HG03432 (cell line): ENCODE results near the gene CRELD2.

Source experiments
- ATAC-seq: cut with Tn5 transposase; IDR thresholded peaks from one replicate; pipeline ENCODE4 v1.9.1; 2021; ENCODE audit warnings: mild to moderate bottlenecking, moderate library complexity; ENCODE audit not compliant: unreplicated experiment

CRELD2 gene

DNA sequence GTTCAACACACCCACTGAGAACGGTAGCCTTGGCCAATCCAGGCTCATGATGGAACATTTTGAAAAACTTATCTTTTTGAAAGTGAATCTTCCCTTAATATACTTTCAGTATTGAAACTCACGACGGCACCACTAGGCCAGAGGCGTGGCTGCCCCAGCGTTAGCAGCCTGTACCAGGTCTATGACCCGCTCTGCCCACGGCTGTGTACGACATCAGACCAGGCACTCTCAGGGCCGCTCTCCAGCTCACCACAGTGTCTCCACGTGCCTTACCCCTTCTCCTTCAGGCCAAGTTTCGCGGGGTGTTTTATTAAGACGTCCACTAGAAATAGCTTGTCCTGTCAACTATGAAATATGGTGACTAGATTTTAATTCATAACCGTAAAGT, 31.4 kb upstream of the CRELD2 start:
- no peak for ATAC-seq

DNA sequence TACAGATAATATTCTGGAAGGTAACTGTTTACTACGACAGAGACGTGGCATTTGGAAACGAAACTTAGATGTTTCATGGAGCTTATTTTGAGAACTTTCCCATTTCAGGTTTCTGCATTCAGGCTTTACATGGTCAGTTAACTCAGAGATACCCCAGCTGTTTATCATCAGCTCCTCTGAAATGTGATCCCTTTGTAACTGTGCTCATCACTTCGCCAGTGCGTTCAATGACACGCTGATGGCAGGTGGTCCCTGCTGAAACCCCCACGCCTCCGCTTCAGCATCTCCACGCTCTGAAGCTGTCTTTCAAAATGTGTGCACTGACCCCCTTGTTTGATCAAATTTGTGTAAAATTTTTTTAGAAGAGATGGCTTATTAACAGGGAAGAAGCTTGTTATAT, 30.7 kb upstream of the CRELD2 start:
- ATAC-seq: no peak

DNA sequence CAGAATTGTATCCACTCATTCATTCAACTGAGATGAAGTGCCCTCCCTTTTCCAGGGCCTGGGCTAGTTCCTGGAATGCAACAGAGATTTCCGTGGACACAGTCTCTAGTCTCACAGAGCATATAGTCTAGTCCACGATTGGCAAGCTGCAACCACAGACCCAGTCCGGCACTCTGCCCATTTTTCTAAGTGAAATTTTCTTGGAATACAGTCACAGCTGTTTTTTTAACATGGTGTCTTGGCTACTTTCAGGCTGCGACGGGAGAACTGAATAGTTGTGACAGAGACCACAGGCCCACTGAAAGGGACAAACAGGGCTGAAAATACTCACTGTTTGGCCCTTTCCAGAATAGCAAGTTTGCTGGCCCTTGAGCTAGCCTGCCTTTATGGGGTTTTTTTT, 29.4 kb upstream of the CRELD2 start:
- no peak for ATAC-seq

DNA sequence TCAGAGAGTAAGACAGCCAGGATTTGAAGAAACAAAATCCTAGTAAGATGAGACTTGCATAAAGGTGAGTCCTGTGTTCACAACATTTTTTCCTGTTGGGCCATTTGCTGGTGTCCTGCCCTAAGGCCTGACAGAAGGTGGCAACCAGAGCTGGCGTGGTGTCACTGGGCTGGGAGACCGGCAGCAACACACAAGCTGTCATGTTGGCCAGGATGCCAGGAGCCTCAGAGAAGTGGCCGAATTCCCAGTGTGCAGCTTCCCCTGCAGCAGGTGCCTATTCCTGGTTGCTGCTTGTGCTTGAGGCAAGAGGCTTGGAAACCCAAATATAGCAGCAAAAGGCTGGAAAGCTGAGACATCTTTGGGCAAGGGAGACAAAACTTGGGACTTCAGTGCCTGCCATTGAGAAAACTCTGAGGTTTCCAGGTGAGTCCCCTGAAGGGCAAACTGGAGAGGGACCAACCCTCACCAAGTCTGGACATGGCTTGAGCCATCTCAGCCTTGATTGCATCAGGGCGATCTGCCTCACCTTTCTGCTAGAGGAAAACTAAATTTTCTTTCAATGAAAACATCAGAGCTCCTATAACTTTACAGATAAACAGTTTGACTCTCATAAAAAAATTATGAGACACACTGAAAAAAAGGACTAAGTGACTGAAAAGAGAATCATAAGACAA, 26.1 kb upstream of the CRELD2 start:
- ATAC-seq: no peak

DNA sequence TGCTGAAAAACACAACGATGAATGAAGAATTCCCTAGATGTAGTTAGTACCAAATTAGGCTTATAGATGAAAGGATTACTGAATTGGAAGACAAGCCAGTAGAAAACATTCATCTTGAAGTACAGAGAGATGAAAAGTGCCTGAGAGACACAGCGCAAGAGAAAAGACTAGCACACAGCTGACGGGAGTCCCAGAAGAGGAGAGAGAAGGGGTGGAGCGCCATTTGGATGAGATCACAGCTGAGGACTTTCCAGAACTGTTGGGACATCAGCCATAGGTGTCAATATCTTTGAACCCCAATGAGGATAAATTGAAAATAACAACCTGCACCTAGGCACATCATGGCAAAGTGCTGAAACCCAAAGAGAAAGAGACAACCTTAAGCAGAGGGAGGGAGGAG, 25.4 kb upstream of the CRELD2 start:
- no peak for ATAC-seq

DNA sequence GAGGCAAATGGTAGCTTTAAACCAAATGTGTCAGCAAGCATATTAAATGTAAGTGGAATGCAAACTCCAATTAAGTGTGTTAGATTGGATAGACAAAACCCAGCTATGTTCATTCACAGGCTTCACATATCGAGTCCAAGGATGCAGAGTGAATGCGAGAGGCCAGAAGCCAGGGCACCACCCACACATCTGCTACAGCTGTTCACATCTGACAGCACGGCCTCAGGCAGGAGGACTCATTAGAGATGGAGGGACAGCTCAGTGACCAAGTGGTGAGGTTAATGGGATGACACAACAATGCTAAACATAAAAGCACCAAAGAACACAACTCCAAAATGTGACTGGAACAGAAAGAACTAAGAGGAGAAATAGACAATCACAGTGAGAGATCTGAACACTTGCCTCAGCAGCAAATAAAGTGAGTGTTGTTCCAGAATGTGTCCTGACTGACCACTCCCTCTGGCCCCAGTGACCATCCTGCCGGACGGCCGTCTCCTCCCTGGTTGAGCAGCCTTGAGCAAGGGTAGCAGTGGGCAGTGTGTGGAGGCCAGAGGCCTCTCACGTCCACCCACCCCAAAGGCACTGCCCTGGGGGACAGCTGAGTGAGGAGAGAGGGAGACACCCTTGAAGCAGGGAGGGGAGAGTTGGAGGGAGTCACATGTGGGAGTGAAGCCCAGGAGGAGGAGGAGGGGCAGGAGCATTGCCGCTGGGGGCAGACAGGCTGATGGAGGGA, 23.9 kb upstream of the CRELD2 start:
- ATAC-seq: no peak

DNA sequence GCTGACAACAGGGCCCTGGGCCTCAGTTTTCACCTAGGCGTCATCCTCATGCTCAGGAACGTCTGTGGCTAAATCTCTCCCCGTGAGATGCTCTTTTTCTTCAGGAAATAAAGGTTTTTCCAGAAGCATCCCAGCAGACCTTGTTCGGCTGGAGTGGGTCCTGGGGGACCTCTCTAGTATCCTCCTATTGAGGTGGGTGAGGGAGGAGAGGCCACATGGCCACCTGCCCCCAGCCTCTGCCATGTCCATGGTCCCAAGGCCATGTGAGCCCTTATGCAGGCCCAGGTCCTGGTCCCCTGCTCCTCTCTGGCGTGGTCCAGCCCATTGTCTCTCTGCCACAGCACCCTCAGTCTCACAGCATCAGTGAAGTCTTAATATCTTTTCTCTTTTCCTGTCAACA, 22.2 kb upstream of the CRELD2 start:
- ATAC-seq: no peak

DNA sequence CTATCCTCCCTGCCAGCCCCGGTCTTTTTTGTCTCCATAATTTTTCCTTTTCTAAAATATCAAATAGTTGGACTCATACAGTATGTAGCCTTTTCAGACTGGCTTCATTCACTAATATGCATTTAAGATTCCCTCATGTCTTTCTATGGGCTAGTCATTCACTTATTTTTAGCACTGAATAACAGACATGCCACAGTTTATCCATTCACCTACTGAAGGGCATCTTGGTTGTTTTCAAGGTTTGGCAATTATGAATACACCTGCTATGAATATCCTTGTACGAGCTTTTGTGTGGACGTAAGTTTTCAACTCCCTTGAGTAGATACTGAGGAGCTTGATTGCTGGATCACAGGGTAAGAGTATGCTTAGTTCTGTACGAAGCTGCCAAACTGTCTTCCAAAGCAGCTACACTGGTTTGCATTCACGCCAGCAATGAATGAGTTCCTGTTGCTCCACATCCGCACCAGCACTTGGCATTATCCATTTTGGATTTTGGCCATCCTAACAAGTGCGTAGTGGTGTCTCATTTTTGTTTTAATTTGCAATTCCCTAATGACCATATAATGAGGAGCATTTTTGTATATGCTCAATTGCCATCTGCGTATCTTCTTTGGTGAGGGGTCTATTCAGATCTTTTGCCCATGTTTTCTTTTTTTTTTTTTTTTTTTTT, 21.3 kb upstream of the CRELD2 start:
- ATAC-seq: no peak

DNA sequence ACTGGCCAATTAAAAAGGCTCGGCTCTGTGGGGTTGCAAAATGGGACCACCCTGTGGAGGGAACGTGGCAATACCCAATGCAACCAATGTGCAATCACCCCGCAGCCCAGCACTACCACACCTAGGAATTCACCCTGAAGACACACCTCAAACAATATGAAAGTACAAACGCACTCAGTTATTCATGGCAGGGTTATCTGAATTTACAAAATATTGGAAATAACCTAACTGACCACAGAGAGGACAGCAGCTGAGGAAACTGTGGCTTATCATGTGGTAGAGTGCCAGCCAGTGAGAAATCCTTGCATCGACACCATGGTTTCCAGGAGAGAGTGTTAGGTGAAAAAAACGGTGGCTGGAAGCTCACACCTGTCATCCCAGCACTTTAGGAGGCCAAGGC, 18.9 kb upstream of the CRELD2 start:
- no peak for ATAC-seq

DNA sequence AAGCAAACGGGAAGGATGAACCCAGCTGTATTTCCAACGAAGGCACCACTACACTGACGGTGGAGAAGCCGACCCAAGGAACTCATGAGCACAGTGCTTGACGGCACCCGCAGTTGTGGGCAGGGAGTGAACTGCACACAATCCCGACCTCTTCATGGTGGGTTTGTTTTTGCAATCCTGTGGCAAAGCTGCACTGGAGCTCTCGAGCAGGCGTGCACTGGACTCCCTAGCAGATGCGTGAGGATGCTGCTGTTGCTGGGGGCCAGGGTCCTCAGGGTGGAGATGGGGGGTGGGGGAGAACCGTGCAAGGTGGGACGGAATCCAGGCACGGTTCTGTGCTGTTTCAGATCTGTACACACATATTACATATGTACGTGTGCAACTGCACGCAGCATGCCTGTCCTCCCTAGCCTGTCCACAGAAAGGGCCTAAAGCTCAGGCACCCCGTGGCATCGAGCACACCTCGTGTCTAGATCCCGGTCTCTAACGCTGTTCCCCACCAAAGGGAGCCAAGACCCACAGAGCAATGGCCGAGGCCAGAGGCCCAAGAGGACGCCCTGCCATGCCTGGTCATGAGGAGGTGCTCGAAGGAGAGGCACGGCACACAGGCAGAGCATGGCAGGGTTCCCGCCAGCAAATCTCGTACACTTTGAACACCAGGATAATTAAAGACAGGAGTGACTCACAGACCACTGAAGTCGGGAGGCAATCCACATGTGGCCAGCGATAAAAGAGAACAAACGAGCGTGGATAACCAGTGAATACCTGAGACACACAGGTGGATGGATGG, 17.8 kb upstream of the CRELD2 start:
- no peak for ATAC-seq

DNA sequence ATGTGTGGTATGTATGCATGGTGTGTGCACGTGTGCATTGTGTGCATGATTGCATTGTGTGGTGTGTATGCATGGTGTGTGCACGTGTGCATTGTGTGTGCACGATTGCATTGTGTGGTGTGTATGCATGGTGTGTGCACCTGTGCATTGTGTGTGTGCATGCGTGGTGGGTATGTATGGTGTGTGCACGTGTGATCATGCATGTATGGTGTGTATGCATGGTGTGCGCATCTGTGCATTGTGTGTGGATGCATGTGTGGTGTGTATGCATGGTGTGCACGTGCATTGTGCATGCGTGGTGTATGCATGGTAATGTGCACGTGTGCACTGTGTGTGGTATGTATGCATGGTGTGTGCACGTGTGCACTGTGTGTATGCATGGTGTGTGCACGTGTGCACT, 17.0 kb upstream of the CRELD2 start:
- no peak for ATAC-seq

DNA sequence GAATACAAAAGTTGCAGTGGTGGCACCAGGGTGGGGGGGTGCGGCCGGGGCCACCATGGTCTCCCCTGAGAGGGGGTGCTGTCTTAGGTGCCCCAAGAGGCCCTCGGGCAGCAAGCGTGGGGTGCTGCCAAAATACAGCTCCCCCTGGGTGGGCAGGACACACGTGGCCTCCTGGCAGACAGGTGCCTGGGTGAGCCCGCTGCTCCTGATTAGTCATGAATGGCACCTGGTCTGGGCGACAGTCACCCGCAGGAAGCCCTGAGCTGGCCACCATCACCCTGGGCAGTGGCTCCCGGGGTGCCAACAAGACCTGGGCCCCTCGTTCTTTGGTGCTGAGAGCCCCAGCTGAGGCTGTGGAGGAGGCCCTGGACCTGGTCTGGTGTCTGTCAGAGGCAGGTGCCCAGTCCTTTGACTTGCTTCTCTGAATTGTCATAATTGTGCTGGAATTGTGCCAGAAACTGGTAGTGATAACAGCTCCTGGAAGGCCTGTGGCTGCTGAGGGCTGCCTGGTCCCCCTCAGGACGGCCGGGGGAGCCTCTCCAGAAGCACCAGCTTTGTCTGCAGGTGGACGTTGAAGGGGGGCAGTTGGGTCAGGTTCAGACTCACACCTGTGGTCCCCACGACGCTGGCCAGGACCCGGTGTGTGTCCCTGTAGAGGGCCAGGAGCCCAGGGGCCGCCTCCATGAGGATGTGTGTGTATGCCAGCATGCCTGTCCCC, 15.0 kb upstream of the CRELD2 start:
- ATAC-seq: no peak

DNA sequence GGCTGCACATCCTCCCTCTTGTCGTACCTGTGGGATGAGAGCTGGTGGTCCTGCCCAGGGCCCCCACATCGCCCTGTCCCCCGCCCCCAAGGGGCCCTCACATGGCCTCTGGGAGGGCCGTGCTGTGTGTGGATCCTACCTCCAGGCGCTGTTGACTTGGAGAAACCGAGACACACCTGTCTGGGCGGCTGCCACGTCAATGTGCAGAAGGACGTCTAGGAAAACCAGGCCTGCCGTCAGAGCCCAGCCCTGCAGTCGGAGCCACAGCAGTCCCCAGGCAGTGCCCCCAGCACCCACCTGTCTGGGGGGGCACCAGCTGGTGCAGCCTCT, 14.4 kb upstream of the CRELD2 start:
- no peak for ATAC-seq

DNA sequence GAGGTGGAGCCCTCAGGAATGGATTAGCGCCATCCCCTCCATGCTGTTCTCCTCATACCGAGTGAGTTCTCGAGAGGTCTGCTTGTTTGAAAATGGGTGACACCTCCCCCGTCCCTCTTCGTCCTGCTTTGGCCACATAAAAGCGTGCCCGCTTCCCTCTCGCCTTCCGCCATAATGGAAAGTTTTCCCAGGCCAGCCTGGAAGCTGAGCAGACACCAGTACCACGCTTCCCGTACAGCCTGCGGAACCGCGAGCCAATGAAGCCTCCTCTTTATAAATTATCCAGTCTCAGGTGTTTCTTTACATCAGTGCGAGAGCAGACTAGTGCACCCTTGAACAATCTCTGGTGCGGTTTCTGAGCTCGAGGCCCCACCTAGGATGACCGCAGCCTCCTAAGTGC, 13.0 kb upstream of the CRELD2 start:
- no peak for ATAC-seq

DNA sequence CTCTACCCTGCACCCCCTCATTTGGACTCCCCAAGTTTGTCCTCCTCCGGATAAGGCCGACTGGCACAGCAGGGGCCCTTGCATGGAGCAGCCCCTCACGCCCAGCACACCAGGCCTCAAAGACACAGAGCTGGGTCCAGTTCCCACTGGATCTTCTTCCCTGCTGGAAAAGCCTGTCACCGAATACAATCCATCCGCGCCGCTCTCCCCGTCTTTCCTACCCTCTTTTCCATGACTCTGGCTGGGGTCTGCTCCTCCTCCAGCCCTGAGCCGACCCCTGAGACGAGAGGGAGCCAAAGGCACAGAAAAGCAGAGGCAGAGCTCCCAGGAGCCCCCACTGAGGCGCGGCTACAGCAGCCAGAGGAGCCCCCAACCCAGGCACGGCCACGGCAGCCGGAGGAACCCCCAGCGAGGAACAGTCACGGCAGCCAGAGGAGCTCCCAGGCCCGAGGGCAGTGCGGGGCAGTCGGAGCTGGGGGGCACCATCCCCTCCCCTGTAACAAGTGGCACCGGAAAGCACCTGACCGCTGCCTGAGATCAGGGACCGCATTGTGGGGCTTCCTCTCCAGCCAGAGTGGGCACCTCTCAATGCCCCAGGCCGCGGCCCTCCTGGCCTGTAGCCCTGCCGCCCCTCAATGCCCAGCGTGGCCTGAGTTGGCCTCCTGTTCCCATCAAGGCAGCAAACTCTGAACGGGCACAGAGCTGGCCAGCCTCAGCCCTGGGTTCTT, 12.2 kb upstream of the CRELD2 start:
- ATAC-seq: no peak

DNA sequence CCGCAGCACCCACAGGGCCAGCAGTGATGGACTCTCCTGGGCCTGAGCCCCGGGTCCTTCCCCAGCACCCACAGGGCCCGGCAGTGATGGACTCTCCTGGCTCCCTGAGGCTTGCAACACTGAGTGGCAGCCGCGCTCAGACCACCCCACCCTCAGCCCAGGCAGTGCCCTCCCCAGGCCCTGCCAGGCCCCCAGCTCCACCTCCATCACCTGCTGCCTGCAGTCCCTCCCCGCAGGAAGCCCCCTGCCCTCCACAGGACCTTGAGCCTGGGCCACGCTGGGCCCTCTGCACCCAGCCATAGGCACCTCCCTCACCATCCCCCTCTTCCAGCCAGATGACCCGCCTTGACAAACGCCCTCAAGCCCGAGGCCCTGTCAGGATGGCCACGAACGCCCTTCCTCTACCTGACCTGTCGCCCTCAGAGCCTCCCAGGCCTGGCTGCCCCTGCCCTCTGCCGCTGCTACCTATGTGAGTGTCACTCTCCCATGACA, 11.6 kb upstream of the CRELD2 start:
- ATAC-seq: no peak

DNA sequence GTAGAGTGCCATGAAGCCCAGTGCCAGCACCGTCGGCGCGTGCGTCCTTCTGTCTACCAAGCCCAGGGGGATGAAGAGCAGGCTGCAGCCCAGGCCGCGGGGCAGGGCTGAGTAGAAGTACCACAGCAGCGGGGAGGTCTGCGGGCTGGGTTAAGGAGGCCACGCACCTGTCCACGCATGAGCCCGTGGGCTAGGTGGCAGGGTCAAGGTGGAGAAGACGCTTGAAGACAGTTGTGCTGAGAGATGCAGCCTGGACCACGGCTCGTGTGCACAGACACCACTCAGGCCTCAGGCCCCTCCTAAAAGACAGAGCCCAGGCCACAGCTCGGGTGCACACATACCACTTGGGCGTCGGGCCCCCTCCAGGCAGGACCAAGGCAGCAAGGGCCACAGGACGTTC, 10.6 kb upstream of the CRELD2 start:
- ATAC-seq: no peak

DNA sequence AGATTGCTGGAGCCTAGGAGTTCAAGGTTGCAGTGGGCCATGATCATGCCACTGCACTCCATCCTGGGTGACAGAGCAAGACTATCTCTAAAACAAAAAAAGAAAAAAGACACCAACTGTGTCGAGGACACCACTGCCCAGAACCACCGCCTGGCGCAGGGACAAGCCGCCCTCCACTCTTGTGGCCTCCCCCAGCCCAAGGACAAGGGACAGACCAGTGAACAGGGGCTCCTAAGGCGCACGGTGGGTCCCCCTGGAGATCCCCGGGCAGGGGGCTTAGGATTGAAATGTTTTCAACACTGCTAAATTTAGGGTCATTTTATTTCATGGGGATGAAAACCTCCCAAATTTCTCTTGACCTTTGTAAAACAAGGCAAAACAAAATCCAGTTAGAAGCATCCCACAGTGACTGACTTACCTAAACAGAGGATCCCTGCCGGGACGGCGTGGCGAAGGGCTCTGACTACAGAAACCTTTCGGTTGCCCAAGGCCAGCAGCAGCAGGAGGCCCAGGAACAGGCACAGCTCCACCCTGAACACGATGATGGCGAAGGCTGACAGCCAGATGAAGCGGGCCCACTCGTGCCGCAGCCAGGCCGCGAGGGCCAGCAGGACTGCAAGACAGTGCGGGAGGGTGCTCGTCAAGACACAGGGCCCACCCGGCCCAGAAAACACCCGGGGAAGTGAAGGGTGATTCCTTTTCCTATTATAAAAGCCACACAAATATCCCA, 8.8 kb upstream of the CRELD2 start:
- no peak for ATAC-seq
